Renal cortical epithelial cell (primary cell): ENCODE results near the gene MMP7. TPM values are rescaled to one million over a fixed set of nuclear protein-coding genes. Genes with fewer than 3 reads are reported as not detected.

Experiments used
- DNase-seq: peaks from one replicate; pipeline ENCODE4 v3.0.0-alpha.2; 2011; ENCODE audit warnings: low read depth
- total RNA-seq: library from RNA; depleted of rRNA; stranded (reverse); fragments of >200 nt; gene quantifications from 2 replicates; pipeline ENCODE4 v1.2.3, GENCODE V29; 2014

MMP7 gene
- total RNA-seq, 1 donor from 2014 or later = 2,273 TPM

- DNase-seq = peak; percentile 85
These were observed 35.1 kb downstream of the MMP7 start for GRCh38 chr11:102495161-102496042.

GRCh38 chr11:102494216-102494615 lies 36.3 kb downstream of the MMP7 start:
- peak; percentile 96 for DNase-seq

DNA sequence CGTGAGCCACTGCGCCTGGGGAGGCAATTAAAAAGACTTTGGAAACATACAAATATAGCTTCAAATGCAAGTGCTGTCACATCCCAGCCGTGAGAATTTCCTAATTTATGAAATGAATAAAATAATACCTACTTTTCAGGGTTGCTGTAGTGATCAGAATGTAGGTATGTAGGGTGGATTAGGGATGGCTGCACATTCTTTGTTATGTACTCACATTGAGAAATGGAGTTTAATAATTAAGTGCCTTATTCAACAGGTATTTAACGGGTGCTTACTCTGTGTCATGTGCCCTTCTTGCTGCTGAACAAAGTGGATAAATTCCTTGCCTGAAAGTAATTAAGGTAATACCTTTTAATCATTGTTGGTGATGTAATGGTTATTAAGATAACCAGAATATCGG lies 37.0 kb downstream of the MMP7 start:
- peak; percentile 96 for DNase-seq

DNA sequence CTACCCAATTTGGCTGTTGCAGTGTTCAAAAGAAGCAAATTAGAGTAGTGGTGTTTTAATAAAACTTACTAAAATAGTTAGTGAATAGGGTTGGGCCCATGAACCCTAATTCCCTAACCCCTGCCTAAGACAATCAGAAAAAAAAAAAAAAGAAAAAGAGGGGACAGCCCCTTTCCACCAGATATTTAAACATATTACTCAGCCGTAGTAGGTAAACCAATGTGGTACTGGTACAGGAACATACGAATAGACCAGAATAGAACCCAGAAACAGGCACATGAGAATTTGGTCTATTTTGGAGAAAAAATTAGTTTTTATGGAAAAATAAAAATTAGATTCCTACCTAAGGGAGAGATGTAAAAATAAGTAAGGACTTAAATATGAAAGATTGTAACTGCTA lies 38.6 kb downstream of the MMP7 start:
- no peak for DNase-seq

DNA sequence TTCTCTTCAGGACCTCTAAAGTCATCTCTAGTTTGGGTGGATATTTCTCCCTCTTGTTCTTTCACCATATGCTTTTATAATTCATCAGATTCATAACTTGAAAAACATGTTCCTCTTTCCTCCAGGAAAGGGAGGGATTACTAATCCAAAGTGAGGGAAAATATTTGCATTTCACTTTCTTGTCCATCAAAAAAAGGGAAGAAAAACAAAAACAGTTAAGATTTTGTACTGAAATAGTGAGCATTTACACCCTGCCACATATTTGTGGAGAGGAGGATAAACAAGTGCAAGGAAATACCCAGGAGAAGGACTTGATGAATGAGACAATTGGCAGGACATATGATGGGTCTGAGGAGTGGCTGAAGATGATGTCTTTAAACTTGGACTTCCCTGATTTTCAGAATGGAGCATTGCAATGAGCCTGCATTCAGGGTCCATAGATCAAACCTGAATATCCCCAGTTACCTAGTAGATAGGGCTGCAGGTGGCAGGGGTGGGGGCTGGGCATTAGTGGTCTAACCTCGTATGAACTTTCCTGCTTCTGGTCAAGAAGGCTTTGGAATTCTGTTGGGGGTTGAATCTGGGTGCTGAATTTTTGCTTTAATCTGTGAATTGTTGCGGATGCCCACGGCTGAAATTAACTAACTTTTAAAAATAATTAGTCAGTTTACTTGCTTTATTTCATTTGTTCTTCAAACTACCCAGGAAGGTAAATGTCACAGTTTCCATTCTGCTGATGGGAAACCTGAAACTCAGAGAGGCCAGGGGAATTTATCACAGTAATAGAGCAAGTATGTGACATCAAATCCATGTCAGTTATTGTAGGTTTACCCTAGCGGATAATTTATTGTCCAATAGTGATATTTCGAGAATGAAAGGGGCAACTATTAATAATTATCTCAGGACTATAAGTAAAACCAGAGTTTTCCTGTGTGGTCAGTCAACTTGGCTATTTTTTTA lies 41.1 kb downstream of the MMP7 start:
- DNase-seq = no peak

- no peak for DNase-seq
These were observed 42.3 kb downstream of the MMP7 start for GRCh38 chr11:102488208-102488607.

GRCh38 chr11:102487214-102487613 lies 43.3 kb downstream of the MMP7 start:
- no peak for DNase-seq

DNA sequence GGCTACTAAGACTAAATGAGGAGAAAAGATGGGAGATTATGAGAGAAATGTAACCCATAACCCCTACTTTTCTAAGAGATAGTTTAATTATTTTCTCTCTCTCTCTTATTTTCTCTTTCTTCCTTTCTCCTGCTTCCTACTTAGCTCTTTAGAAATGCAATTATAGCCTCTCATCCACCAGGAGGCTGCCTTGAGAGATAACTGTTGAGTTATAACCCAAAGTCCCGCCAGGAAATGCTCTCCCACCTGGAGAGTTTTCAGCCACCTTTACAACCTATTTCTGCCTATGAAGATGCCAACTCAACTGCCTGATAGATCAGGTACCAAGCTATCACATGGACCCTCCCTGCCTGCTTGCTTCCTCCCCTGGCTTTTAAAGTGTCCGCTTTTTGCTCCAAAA lies 44.0 kb downstream of the MMP7 start:
- no peak for DNase-seq

DNA sequence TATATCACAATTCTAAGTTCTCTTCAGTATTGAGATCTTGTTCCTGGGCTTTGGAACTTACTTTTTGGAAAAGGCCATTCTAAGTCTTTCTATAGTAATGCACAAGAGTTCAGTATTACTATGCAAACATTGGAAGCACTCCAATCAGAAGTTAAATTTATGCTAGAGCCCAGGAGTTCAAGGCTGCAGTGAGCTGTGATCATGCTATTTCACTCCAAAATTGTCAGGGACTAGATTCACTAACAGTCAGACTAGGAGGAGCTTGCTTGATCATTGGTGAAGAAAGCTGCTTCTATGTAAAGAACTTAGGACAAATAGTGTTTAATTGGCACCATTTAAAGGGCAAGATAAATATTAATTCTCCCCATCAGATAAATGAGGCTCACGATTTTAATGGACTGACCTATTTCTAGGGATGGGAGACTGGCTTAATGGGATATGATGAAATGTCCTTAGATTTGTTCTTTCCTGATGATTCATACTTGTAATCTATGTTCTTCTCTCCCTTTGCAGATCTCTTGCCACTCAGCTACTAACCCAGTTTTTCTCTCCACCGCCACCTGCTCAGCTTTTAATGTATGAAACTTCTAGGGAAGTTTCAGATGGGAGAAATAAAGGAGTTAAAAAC lies 45.3 kb downstream of the MMP7 start:
- DNase-seq = peak; percentile 51

GRCh38 chr11:102482433-102482832 lies 48.1 kb downstream of the MMP7 start:
- DNase-seq = no peak

DNA sequence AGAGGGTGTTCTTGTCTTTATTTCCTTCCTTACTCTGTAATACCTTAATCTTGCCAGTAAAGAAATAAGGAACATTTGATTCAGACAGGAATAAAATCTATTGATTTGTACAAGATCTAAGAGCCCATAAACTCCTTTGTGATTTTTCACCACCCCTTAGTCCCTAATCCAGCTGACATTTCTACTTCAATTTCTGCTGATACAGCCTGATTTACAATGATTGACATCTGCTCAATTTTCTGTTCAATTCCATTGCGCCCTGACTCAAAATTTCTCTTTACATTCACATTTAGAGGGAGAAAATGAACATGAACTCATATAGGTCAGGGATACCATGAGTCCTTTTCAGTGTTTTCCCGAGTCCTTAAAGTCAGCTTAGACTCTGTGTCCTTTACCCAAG lies 50.8 kb downstream of the MMP7 start:
- DNase-seq = no peak

- no peak for DNase-seq
These were observed 51.8 kb downstream of the MMP7 start for GRCh38 chr11:102478673-102479299.

DNA sequence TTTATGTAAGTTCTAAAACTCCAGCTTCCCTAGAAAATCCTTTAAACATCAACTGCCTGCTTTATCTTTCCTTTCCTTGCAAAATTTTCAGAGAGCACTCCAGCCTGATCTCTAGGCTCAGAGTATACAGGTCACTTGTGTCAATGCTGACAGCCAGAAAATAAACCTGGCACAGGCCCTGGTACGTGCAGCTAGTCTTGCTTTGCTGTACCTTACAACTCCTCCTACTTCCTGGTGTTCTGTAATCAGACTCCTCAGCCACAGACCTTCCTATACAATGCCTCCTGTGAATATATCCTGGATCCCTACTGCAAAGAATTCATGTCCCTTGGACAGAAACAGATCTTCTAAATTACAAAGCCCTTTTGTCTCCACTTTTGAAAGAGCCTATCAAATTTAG lies 53.7 kb downstream of the MMP7 start:
- DNase-seq = peak; percentile 59

DNA sequence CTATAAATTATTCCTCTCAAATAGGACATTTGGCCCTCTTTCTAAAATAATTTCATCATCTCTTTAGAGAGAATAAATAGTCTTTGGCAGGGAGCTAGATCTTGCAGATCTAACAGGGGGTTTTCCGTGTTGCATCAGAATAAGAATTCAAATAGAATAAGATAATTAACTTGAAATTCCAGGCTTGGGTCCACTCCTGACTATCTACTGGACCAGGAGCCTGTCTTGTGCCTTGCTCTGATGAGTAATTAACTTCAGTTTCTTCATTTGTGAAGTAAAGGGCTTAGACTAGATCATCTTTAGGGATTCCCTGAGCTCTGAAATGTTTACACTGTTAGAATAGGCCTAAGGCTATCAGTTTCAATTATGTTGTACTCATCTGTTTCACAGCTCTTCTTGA lies 54.5 kb downstream of the MMP7 start:
- DNase-seq = peak; percentile 67

- no peak for DNase-seq
These were observed 57.0 kb downstream of the MMP7 start for GRCh38 chr11:102473543-102473942.

GRCh38 chr11:102472127-102472526 lies 58.4 kb downstream of the MMP7 start:
- no peak for DNase-seq

DNA sequence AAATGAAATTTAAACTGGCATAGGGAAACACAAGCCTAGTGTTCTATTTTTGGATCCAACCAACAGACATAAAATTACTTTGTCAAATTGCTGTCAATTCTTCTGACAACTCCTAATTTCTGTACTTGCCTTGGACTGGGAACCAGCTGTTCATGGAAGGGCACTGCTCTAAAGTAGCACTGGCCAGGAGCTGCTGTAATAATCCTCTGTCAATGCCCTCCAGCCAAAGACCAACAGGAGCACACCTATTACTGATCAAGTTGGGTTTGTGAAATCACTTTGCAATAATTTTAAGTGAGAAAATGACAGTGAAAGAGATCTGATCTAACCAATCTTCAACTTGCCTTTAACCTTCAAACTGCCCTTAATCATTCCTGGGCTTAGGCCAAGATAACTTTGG lies 59.1 kb downstream of the MMP7 start:
- no peak for DNase-seq
